SK-N-DZ (cell line): ENCODE measurements around the gene ANKRD42.
A peak's percentile ranks its signal among the peaks of the same experiment; 100 is the strongest.

ENCODE experiments used
- DNase-seq: peaks from one replicate; pipeline ENCODE4 v3.0.0-alpha.2; 2015; ENCODE audit warnings: low spot score
- small RNA-seq, 2 experiments: library from RNA; depleted of rRNA; stranded (forward); fragments of <200 nt; gene quantifications; one replicate each; pipeline ENCODE3, GENCODE V24; 2014

ANKRD42 gene

GRCh38 chr11:83285771-83286528 lies 92.4 kb downstream of the ANKRD42 start, which contains the start of gene CCDC90B:
Gene CCDC90B (minus strand): TSS chr11:83286367. CDS start chr11:83285972, 395 bp downstream.
- DNase-seq, result peak; percentile 99

GRCh38 chr11:83287631-83288030 lies 94.1 kb downstream of the ANKRD42 start:
- DNase-seq, result no peak

GRCh38 chr11:83292709-83293456 lies 99.4 kb downstream of the ANKRD42 start:
- peak; percentile 70 for DNase-seq

GRCh38 chr11:83293457-83293774 lies 99.9 kb downstream of the ANKRD42 start:
- no peak for DNase-seq

- no peak for DNase-seq
These were observed 100.7 kb downstream of the ANKRD42 start for GRCh38 chr11:83294208-83294607.

Small RNA genes lying within 50 kb of the gene (small RNA-seq; reads per million reads assigned to genes)
- gene AP000873.5, result 0 reads per million in 2 experiments
